Measurements from ENCODE around the gene ZNF827.

- TF ChIP-seq POLR2A (IDR thresholded peaks at IDR 0.05) (no peak), CTCF (IDR thresholded peaks at IDR 0.05) (no peak)
These were observed 116.4 kb downstream of the ZNF827 start for GRCh38 chr4:145822181-145822580.

All from thyroid gland (tissue), 4 donors.